ENCODE data around the gene CADM3. TPM values are rescaled to one million over a fixed set of nuclear protein-coding genes. Genes with fewer than 3 reads are reported as not detected.

The CADM3 gene
- total RNA-seq, 4 donors from 2014 or later: 11.7 to 23.4 (median 18.6) TPM

DNA sequence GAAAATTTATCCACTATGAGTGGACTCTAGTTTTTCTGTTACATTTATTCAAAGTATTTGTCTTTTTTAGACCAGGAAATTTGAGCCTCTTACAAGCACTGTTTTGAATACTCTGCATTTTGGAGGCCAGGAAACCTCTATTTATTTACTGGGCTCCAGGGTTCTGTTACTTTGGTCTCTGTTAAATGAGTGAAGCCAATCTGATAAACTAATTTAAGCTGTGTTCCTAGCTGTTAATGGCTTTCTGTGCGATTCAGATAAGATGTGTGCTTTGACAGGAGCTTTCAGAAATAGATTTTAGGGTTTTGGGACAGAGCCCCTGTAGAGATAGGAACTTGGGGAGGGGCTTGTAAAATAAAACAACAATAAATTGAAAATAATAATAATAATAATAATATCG, 57.1 kb downstream of the CADM3 start:
- TF ChIP-seq EP300 (IDR thresholded peaks at IDR 0.05) (no peak), POLR2AphosphoS5 (IDR thresholded peaks at IDR 0.05) (no peak), POLR2A (IDR thresholded peaks at IDR 0.05) (no peak)
- TF ChIP-seq, protein P1, sequence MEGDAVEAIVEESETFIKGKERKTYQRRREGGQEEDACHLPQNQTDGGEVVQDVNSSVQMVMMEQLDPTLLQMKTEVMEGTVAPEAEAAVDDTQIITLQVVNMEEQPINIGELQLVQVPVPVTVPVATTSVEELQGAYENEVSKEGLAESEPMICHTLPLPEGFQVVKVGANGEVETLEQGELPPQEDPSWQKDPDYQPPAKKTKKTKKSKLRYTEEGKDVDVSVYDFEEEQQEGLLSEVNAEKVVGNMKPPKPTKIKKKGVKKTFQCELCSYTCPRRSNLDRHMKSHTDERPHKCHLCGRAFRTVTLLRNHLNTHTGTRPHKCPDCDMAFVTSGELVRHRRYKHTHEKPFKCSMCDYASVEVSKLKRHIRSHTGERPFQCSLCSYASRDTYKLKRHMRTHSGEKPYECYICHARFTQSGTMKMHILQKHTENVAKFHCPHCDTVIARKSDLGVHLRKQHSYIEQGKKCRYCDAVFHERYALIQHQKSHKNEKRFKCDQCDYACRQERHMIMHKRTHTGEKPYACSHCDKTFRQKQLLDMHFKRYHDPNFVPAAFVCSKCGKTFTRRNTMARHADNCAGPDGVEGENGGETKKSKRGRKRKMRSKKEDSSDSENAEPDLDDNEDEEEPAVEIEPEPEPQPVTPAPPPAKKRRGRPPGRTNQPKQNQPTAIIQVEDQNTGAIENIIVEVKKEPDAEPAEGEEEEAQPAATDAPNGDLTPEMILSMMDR (IDR thresholded peaks at IDR 0.05): no peak
- Histone ChIP-seq H3K4me3 (no peak overlapping the region), H3K4me1 (no peaks in the 10 kb centered on the region), H3K27me3 (peaks cover 22% of the 10 kb centered on the region), H3K27ac (no peak overlapping the region), H3K36me3 (no peaks in the 10 kb centered on the region), H3K9me3 (no peaks in the 10 kb centered on the region)
- no peak for ATAC-seq
- WGBS, 2 donors (ENCODE audit: low coverage in 1 of 2): 64% methylated on average over 2 of the region's 2 CpGs

- TF ChIP-seq POLR2A (IDR thresholded peaks at IDR 0.05) (no peak), EP300 (IDR thresholded peaks at IDR 0.05) (no peak), POLR2AphosphoS5 (IDR thresholded peaks at IDR 0.05) (no peak)
- TF ChIP-seq, protein P1 (IDR thresholded peaks at IDR 0.05): no peak
- no peak overlapping the region for H3K4me3 ChIP-seq
- no peak for ATAC-seq
- H3K27me3 ChIP-seq: peaks cover 19% of the 10 kb centered on the region
- whole genome bisulfite sequencing, 2 donors (ENCODE audit: low coverage in 1 of 2): 74% methylated on average over 6 of the region's 8 CpGs; no CpG with 5 or more reads in 1 of the 2 donors
- no peaks in the 10 kb centered on the region for H3K9me3 ChIP-seq
- H3K4me1 ChIP-seq: no peaks in the 10 kb centered on the region
- H3K27ac ChIP-seq: no peak overlapping the region
- no peaks in the 10 kb centered on the region for H3K36me3 ChIP-seq
Observed at GRCh38 chr1:159229260-159229885, 58.0 kb downstream of the CADM3 start.

DNA sequence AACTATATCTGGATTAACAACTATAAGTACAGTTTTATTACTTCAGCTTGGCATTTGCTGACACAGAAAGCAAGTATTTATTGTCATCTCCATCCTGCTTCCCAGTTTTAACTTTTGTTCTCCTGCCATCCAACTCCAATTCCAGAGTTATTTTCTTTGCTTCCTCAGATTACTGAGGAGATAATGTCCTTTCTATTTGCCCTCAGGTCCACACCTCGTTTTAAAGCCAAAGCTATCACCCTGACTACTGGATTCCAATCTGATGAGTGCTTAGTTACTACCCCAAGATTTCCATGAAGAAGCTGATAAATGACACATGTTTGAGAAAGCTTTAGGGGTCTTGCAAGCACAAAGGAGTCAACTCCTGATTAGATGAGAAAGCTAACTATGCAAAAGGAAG, 58.5 kb downstream of the CADM3 start:
- WGBS, 2 donors (ENCODE audit: low coverage in 1 of 2): 0% methylated on average over 1 of the region's 1 CpG
- Histone ChIP-seq H3K27ac (no peak overlapping the region), H3K4me1 (no peaks in the 10 kb centered on the region), H3K9me3 (no peaks in the 10 kb centered on the region), H3K27me3 (peaks cover 13% of the 10 kb centered on the region), H3K4me3 (no peak overlapping the region), H3K36me3 (no peaks in the 10 kb centered on the region)
- no peak for ATAC-seq
- TF ChIP-seq, protein P1 (IDR thresholded peaks at IDR 0.05): no peak
- no peak for TF ChIP-seq POLR2A (IDR thresholded peaks at IDR 0.05)
- TF ChIP-seq EP300 (IDR thresholded peaks at IDR 0.05): no peak
- no peak for TF ChIP-seq POLR2AphosphoS5 (IDR thresholded peaks at IDR 0.05)

DNA sequence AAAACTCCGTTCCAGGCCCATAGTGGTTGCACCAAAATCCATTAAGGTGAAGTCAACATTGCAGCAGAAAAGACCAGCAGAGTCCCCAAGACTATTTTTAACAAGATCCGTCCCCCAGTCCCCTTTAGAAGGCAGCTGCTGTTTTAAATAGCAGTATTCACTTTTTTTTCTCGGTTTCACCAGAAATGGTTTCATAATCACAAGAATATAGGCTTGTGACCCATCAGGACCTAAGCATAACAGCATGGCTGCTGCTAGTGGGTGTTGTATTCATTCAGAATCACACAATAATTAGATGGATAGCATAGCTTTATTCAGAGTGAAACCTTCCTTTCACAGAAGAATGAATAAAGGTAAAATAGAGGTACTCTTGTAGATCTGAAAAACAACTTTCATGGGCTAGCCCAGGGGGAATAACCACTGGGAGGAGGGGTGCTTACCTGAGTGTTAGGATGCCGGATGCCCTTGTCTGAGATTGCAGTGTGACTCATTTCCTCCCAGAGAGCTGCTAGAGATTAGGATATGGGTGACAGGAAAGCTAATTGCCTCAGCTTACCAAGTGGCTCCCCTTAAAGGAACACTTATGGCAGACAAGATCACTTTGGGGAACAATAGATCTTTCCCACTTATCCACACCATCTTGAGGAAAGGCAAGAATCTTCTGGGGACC, 68.3 kb downstream of the CADM3 start:
- peaks cover 0 to 8% (median 0%) of the 10 kb centered on the region in 3 donors for H3K9me3 ChIP-seq
- no peak overlapping the region for H3K27ac ChIP-seq
- no peaks in the 10 kb centered on the region for H3K27me3 ChIP-seq
- no peak overlapping the region for H3K4me3 ChIP-seq
- H3K36me3 ChIP-seq: no peaks in the 10 kb centered on the region
- ATAC-seq: no peak
- H3K4me1 ChIP-seq: no peaks in the 10 kb centered on the region
- WGBS, 2 donors (ENCODE audit: low coverage in 1 of 2): 70 to 71% methylated on average over 3 to 4 of the region's 4 CpGs
- no peak for TF ChIP-seq EP300 (IDR thresholded peaks at IDR 0.05)
- TF ChIP-seq, protein P1 (IDR thresholded peaks at IDR 0.05): no peak
- no peak for TF ChIP-seq POLR2A (IDR thresholded peaks at IDR 0.05)
- no peak for TF ChIP-seq POLR2AphosphoS5 (IDR thresholded peaks at IDR 0.05)

DNA sequence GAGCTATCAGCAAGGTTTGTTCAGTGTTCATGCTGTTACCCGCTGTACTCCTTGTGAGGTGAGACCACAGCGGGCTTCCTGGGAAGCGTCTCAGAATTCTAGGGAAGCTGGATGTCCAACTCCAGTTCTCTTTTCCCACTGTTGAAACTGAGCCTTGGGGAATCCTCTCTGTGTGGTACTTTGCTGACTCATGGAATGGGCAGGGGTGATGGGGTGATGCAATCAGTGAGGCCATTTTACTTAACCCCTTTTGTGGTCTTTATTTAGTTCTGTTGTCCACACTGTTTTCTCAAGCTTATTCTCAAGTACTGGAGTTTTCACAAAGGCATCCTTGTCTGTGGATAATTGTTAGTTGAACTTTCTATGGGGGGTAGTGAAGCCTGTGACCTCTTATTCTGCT, 75.9 kb downstream of the CADM3 start:
- H3K4me1 ChIP-seq: no peaks in the 10 kb centered on the region
- no peaks in the 10 kb centered on the region for H3K27me3 ChIP-seq
- WGBS, 2 donors (ENCODE audit: low coverage in 1 of 2): 84 to 100% methylated on average over 1 to 3 of the region's 3 CpGs
- no peak overlapping the region for H3K4me3 ChIP-seq
- TF ChIP-seq POLR2A (IDR thresholded peaks at IDR 0.05) (no peak), EP300 (IDR thresholded peaks at IDR 0.05) (no peak), POLR2AphosphoS5 (IDR thresholded peaks at IDR 0.05) (no peak)
- TF ChIP-seq, protein P1 (IDR thresholded peaks at IDR 0.05): no peak
- peaks cover 0 to 39% (median 0%) of the 10 kb centered on the region in 3 donors for H3K9me3 ChIP-seq
- no peak for ATAC-seq
- no peaks in the 10 kb centered on the region for H3K36me3 ChIP-seq
- H3K27ac ChIP-seq: no peak overlapping the region
